Measurements from ENCODE around the gene OTULINL. TPM values are rescaled to one million over a fixed set of nuclear protein-coding genes. Genes with fewer than 3 reads are reported as not detected.

The OTULINL gene
- total and polyA plus RNA-seq, 2 of the 8 experiments (the other 6 are each of a cell fraction or from before 2014, with no cell fraction given), result 3.1 to 8.3 TPM

DNA sequence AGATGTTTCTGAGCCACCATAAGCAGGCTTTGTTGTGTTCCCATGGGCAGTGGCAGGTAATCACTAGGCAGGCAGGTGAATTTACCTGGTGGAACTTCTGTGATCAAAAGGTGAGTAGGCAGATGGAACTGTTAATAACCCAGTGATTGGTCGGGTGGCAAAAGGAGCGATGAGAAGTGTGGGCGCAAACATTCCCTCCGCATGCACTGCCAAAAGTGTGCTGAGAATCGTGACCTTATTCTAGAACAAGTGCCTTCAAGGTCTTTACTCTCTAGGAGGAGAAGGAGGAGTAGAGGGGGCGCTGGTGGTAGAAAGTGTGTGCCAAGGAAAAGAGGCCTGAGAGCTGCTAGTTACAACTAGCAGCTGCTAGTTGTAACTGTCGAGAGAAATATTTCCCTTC, 3.3 kb downstream of the OTULINL start (continued):
- TF ChIP-seq CHD7 (IDR thresholded peaks at IDR 0.05; ENCODE audit: insufficient replicate concordance, low read length), result no peak
- TF ChIP-seq MAX (IDR thresholded peaks at IDR 0.05), result no peak
- TF ChIP-seq CHD1 (IDR thresholded peaks at IDR 0.05; ENCODE audit: low read depth, low read length), result no peak
- TF ChIP-seq SIN3A (conservative IDR thresholded peaks at IDR 0.05 in 1 of 2, IDR thresholded peaks at IDR 0.05 in 1 of 2; ENCODE audit: low read depth in 1 of 2, low read length in 2 of 2), result no peak
- TF ChIP-seq HDAC2 (IDR thresholded peaks at IDR 0.05; ENCODE audit: borderline replicate concordance in 1 of 2, low read depth in 2 of 2, low read length in 2 of 2), result no peak
- TF ChIP-seq CEBPB (IDR thresholded peaks at IDR 0.05; ENCODE audit: low read depth, low read length), result no peak
- TF ChIP-seq SIX5 (IDR thresholded peaks at IDR 0.05; ENCODE audit: low read depth, low read length), result no peak
- TF ChIP-seq, protein P1, sequence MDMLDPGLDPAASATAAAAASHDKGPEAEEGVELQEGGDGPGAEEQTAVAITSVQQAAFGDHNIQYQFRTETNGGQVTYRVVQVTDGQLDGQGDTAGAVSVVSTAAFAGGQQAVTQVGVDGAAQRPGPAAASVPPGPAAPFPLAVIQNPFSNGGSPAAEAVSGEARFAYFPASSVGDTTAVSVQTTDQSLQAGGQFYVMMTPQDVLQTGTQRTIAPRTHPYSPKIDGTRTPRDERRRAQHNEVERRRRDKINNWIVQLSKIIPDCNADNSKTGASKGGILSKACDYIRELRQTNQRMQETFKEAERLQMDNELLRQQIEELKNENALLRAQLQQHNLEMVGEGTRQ (IDR thresholded peaks at IDR 0.05; ENCODE audit: low read length), result no peak
- TF ChIP-seq RFX5 (IDR thresholded peaks at IDR 0.05; ENCODE audit: borderline replicate concordance, low read depth, low read length), result no peak

Data from H1 (cell line).